Measurements from ENCODE around the gene SLC46A1.

SLC46A1 gene

DNA sequence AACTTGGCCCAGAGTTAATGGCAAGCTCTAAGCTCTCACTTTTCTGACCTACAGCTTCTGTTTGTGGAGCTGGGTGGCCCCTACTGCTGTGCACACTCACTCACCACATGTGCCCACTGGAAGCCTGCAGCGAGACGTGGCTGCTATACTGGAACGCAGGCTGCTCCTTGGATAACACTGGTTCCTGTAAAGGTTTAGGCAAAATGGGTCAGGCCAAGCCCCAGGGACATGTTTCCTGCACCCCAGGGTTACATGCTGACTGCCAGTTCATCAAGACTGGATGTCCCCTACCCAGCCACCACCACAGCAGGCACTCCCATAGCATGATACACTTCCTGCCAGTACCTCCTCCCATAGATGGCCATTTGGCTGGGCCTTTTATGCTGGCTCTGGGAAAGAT, 57.0 kb downstream of the SLC46A1 start:
- DNase-seq = no peak

DNA sequence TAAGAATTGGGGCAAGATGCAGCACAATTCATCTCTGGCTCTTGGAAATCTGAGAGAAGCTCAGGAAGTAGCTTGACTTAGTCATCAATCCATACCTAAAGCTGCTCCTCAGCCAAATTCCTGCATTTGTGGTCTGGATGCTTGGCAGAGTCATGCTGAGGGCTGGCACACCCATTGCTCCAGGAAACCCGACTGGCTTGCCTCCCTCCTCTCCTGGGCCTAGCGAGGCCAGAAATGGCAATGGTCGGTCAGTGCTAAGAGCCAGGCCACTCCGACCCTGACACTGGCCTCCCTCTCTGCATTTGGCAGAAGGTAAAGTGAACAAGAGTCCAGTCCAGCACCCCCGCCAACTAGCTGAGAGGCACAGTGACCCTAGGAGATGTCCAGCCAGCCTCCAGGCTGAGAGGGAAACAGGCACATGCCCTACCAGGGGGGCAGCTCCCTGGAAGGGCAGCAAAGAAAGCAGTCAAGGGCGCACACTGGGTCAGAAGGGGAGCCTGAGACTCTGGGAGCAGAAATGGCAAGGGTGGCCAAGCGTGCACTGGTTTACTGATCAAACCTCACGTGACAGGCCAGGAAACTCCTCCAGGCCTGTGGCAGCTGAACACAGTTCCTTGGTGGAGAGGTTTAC, 58.6 kb downstream of the SLC46A1 start:
- no peak for DNase-seq

DNA sequence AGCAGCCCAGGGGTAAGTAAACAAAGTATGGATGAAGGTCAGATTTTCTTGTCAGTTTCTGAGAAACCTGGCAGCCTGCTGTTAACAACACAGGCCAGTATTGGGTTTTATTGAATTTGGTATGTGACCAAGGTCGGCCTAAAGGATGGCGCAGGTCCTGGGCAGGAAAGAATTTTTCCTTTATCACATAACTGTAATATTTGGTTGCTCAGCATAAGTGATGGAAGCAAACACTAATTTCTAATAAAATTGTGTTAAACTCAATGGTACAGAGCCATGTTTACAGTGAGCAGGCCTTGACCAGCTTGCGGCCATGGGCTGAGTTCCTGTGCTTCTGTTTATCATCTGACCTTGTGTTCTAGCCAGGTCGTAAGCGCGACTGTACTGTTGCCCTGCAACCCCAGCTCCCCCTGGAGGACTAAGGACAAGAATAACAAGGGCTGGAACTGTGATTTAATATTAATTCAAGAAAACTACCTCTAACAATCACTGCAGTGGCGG, 59.2 kb downstream of the SLC46A1 start:
- peak in 1 of 2 experiments; percentile 13 for DNase-seq

DNA sequence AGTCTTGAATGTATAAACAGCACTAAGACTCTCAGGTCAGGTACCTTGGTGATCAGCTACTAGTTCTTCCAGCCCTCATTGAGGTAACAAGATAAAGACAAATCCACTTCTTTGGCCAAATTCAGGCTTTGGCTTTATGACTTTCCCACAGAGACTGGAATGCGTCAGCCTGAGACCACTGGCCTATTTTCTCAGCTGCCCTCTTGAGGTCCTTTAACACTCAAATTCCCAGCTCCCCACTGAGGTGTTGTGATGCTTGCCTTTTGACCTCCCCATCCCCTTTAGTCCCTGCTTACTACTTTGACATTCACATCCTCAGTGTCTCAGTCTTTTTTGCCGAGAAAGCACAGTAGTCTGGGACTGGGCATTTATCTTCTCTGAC, 59.8 kb downstream of the SLC46A1 start:
- DNase-seq = no peak

DNA sequence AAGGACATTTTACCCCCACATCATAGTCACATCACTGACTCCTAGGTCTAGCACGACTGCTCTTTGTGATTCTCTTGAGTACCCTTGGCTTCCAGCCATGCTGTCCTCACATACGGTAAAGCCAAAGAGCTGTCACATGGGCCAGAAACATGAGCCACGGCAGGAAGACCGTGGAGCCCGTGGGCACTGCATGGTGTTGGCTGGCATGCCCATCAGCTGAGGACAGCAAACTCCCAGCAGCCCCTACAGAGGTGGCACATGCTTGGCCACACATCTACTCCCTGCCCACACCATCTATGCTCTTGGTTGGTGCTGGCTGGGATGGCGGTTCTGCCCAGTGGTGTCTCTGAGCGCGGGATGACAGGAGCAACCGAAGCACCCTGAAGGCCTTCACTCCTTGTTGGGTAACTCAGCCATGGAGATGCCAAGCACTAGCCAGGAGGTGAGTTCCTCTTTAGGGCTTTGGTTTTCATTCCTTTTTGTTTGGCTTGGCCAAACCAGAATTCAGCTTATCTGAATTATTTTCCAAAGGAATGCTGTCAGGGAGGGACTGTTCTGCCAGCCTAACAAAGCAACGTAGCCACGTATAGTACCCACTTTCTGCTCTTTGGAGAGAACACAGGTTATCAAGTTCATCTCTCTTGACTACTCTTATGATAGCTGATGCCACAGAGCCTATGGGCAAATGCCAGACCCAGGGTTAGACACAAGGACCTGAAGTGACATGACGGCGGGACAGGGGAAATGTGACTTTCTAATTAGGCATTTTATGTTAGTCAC, 60.4 kb downstream of the SLC46A1 start:
- no peak for DNase-seq

Data from Kasumi-1 (cell line).